OCI-LY1 (cell line): ENCODE measurements around the gene ASB13.

ENCODE experiments used
- CTCF ChIP-seq: fragments of 200-600 bp; sonication (generic), shearing (Covaris generic); IDR thresholded peaks from 2 replicates; pipeline ENCODE4 v1.5.1; 2017; ENCODE audit warnings: mild to moderate bottlenecking, antibody characterized with exemption, low read length, moderate library complexity, mixed read lengths
- EZH2 ChIP-seq: fragments of 200-600 bp; sonication (generic), shearing (Covaris generic); IDR thresholded peaks from 2 replicates; pipeline ENCODE4 v1.8.0; 2017; ENCODE audit warnings: borderline replicate concordance, mixed run types, mild to moderate bottlenecking, antibody characterized with exemption, low read length, moderate library complexity, mixed read lengths

GRCh38 chr10:5679037-5679435 lies 12.6 kb upstream of the ASB13 start:
- no peak for TF ChIP-seq CTCF
- TF ChIP-seq EZH2, result no peak
